ENCODE data around the gene INSR.

The INSR gene

GRCh38 chr19:7297742-7298141 is 3.5 kb upstream of the INSR start:
- in situ Hi-C loops (cut with HindIII; ENCODE audit: low sequenced_read_pairs): no loop called here

DNA sequence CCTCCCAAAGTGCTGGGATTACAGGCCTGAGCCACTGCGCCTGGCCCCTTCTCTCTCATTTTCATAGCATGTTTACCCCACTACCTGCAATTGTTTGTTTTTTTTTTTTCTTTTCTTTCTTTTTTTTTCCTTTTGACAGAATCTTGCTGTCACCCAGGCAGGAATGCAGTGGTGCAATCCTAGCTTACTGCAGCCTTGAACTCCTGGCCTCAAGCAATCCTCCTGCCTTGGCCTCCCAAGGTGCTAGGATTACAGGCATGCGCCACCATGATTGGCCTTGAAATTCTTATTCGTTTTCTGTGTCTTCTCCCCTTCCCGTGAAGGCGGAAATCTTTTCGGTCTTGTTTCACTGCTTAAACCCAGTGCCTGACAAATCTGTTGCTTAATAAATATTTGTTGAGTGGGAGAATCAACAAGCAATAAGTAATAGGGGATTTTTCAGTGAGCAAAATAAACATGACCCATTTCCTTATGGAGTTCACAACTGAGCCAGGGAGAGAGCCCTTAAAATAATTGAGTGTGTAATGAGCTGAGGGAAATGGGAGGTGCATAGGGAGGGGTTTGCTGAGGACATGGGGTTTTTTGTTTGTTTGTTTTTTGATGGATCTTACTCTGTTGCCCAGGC is 1.8 kb upstream of the INSR start:
- in situ Hi-C loops (cut with HindIII; ENCODE audit: low sequenced_read_pairs): no loop called here

- in situ Hi-C loops (cut with HindIII; ENCODE audit: low sequenced_read_pairs): no loop called here
Observed at GRCh38 chr19:7294558-7295212, 471 bp upstream of the INSR start.

DNA sequence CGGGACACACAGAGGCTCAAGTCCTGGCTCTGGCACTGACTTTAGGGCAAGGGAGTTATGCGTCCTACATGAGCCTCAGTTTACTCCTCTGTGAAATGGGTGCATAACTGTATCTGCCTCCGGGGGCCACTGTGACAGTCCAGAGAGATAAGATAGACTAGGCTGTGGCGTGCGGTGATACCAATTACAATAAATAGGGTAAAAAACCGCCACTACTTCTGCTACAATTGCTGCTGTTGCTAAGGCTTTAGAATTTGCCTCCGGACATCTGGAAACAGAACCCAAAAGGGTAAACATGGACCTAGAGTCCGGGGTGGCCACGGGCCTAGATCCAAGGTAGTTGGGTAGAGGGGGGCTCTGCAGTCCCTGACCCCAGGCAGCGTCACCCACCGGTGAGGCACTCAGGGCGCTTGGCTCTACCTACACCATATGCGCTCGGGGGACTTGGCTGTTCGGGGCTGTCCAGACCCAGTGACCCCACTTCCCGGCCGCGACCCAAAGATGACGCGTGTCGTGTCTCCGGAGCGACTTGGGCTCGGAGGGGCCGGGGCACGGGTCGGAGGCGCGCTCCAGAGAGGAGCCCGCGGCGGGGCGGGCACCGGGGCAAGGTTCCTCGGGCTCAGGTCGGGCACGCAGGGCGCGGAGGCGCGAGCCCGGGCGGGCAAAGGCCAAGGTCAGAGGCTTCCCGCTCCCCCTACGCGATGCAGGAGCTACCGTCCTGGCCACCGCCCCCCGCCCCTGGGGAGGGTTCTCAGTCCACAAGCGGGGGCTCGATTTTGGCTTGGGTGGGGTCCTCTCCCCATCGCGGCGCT is 1.1 kb downstream of the INSR start:
- in situ Hi-C loops (cut with HindIII; ENCODE audit: low sequenced_read_pairs): no loop called here

DNA sequence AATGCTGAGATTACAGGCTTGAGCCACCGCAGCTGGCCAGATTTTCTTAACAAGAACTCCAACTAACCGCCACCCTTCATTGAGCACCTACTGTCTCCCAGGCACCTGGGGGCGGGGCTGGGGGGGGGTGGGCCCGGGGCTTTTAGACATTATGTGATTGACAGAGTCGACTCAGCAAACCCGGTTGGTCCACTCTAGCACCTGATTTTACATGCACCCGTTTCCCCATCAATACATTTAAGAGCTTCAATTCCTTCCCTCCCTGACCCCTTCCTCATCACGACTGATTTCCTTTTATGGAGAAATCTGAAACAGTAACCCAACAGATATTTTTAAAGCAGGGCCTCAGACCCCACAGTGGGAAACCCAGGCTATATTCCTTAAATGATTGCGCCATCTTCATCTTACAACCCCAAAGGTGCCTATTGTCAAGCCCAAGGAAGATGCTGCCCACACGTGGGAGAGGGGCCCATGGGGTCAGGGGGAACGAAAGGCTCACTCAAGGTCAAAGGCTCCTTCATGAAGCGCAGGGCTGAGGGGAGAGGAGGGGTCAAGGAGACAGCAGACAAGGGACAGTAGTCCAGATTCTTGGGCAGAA is 1.8 kb downstream of the INSR start:
- in situ Hi-C loops (cut with HindIII; ENCODE audit: low sequenced_read_pairs): no loop called here

GRCh38 chr19:7288977-7289376 is 5.2 kb downstream of the INSR start:
- in situ Hi-C loops (cut with HindIII; ENCODE audit: low sequenced_read_pairs): no loop called here

DNA sequence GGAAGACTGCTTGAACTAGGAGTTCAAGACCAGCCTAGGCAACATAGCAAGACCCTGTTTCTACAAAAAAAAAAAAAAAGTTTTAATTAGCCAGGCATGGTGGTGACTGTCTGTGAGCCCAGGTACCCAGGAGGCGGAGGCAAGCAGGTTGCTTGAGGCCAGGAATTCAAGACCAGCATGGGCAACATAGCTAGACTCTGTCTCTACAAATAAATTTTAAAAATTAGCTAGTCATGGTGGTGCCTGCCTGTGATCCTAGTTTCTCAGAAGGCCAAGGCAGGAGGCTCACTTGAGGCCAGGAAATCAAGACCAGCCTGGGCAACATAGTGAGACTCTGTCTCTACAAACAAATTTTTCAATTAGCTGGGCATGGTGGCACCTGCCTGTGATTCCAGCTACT is 6.1 kb downstream of the INSR start:
- in situ Hi-C loops (cut with HindIII; ENCODE audit: low sequenced_read_pairs): no loop called here

GRCh38 chr19:7287722-7288121 is 6.5 kb downstream of the INSR start:
- in situ Hi-C loops (cut with HindIII; ENCODE audit: low sequenced_read_pairs): no loop called here

GRCh38 chr19:7280940-7281666 is 13.1 kb downstream of the INSR start:
- in situ Hi-C loops (cut with HindIII; ENCODE audit: low sequenced_read_pairs): no loop called here

DNA sequence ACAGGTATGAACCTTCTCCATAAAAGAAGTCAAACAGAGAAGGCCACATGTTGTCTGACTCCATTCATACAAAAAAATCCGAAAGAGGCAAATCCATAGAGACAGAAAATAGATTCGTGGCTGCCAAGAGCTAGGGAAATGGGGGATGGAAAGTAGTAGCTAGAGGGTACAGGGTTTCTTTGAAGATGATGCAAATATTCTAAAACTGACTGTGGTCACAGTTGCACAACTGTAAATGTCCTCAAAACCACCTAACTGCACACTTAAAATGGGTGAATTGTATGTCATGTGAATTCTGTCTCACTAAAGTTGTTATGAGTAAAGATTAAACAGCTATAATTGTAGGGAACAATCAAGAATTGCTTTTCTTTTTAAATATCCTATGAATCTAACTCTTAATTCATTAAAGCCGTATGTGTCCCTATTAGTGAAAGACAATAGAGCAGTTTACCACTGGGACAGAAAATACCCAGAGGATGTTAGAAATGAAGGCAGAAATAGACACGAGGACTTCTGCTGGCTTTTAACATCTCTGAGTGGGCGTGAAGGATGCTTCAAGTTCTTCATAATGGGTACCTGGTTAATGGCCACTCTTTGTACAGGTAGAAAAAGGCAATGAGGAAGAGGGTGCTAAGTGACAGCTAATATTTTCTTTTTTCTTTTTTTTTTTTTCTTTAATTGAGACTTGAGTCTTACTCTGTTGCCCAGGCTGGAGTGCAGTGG is 21.2 kb downstream of the INSR start:
- in situ Hi-C loops (cut with HindIII; ENCODE audit: low sequenced_read_pairs): no loop called here

DNA sequence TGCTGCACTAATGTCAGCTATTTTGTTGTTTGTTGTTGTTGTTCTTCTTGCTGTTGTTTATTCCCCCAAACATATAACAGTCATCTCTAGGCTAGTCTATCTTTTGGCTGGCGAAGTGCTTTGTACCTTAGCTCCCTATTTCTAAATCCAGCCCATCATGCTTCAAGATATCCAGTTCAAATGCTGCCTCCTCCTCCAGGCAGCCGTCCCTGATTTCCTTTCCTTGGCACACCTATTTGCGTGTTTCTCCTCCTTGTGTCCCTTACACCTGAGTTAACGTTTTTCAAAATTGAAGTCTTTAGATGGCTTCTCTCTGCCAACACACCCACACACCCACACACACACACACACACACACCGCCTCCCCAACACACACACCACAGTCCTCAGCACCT is 25.5 kb downstream of the INSR start:
- in situ Hi-C loops (cut with HindIII; ENCODE audit: low sequenced_read_pairs): loop anchor here (5.0 to 10.0 kb wide), 3 partner anchors 94 to 426 kb away; no protein-coding TSS in a partner anchor

- in situ Hi-C loops (cut with HindIII; ENCODE audit: low sequenced_read_pairs): loop anchor here (5.0 to 10.0 kb wide), 3 partner anchors 93 to 427 kb away; no protein-coding TSS in a partner anchor
Observed at GRCh38 chr19:7267792-7268704, 26.2 kb downstream of the INSR start.

- in situ Hi-C loops (cut with HindIII; ENCODE audit: low sequenced_read_pairs): loop anchor here (5.0 to 10.0 kb wide), 3 partner anchors 92 to 428 kb away; no protein-coding TSS in a partner anchor
Observed at GRCh38 chr19:7266832-7267231, 27.4 kb downstream of the INSR start.

GRCh38 chr19:7265963-7266362 is 28.3 kb downstream of the INSR start:
- in situ Hi-C loops (cut with HindIII; ENCODE audit: low sequenced_read_pairs): loop anchor here (5.0 to 10.0 kb wide), 3 partner anchors 91 to 429 kb away; no protein-coding TSS in a partner anchor

GRCh38 chr19:7264858-7265257 is 29.4 kb downstream of the INSR start:
- in situ Hi-C loops (cut with HindIII; ENCODE audit: low sequenced_read_pairs): loop anchor here (5.0 to 10.0 kb wide), 3 partner anchors 90 to 430 kb away; no protein-coding TSS in a partner anchor

- in situ Hi-C loops (cut with HindIII; ENCODE audit: low sequenced_read_pairs): loop anchor here (10.0 kb wide), 2 partner anchors 89 to 431 kb away; no protein-coding TSS in a partner anchor
Observed at GRCh38 chr19:7263521-7263920, 30.7 kb downstream of the INSR start.

DNA sequence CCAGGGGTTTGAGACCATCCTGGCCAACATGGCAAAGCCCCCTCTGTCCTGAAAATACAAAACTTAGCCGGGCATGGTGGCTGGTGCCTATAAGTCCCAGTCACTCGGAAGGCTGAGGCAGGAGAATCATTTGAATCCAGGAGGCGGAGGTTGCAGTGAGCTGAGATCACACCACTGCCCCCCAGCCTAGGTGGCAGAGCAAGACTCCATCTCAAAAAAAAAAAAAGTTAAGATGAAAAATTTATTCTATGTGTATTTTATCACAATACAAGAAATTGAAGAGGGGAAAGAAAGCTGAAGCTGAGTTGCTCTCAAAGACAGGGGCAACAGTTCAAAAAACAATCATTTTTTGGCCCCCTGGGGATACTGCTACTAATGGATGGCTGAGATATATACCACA is 31.1 kb downstream of the INSR start:
- in situ Hi-C loops (cut with HindIII; ENCODE audit: low sequenced_read_pairs): loop anchor here (10.0 kb wide), 2 partner anchors 88 to 432 kb away; no protein-coding TSS in a partner anchor

DNA sequence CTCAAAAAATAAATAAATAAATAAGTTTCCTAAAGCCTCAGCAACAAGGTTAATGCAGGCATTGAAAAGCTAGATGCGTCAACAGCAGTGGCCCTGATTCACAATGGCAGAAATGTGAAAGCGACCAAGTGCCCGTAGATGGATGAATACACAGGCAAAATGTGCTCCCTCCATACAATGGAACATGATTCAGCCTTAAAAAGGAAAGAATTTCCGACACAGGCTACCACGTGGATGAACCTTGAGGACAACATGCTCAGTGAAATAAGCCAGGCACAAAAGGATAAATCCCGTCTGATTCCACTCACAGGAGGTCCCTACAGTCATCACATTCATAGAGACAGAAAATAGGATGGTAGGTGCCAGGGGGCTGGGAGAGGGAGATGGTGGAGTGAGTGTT is 31.7 kb downstream of the INSR start:
- in situ Hi-C loops (cut with HindIII; ENCODE audit: low sequenced_read_pairs): loop anchor here (10.0 kb wide), 2 partner anchors 88 to 432 kb away; no protein-coding TSS in a partner anchor

Data from endothelial cell of hepatic sinusoid (primary cell).